Raji (cell line): ENCODE results near the gene KRTCAP2.

Source experiments
- POLR2A ChIP-seq: IDR thresholded peaks from 2 replicates; pipeline ENCODE4 v1.6.1; 2011; ENCODE audit warnings: low read depth, low read length, control low read depth; ENCODE audit not compliant: insufficient read depth

KRTCAP2 gene

GRCh38 chr1:155202198-155202597 lies 29.1 kb upstream of the KRTCAP2 start:
- no peak for TF ChIP-seq POLR2A

- TF ChIP-seq POLR2A = no peak
These were observed 27.8 kb upstream of the KRTCAP2 start for GRCh38 chr1:155200920-155201319.

GRCh38 chr1:155199792-155200191 lies 26.7 kb upstream of the KRTCAP2 start:
- TF ChIP-seq POLR2A = no peak

GRCh38 chr1:155198547-155198906 lies 25.4 kb upstream of the KRTCAP2 start:
- no peak for TF ChIP-seq POLR2A

GRCh38 chr1:155197901-155198546 lies 24.9 kb upstream of the KRTCAP2 start:
- no peak for TF ChIP-seq POLR2A

- no peak for TF ChIP-seq POLR2A
These were observed 24.0 kb upstream of the KRTCAP2 start for GRCh38 chr1:155196893-155197638.

GRCh38 chr1:155196103-155196892 lies 23.2 kb upstream of the KRTCAP2 start:
- no peak for TF ChIP-seq POLR2A

GRCh38 chr1:155195201-155196102 lies 22.3 kb upstream of the KRTCAP2 start:
- TF ChIP-seq POLR2A = no peak

- TF ChIP-seq POLR2A = peak; percentile 48; the same call in 1 of the 2 replicates
These were observed 20.3 kb upstream of the KRTCAP2 start for GRCh38 chr1:155193275-155193990.

- TF ChIP-seq POLR2A = no peak
These were observed 19.5 kb upstream of the KRTCAP2 start for GRCh38 chr1:155192346-155193274.

GRCh38 chr1:155191904-155192303 lies 18.8 kb upstream of the KRTCAP2 start:
- TF ChIP-seq POLR2A = no peak

GRCh38 chr1:155188268-155188667 lies 15.2 kb upstream of the KRTCAP2 start:
- no peak for TF ChIP-seq POLR2A

GRCh38 chr1:155187456-155187891 lies 14.4 kb upstream of the KRTCAP2 start:
- TF ChIP-seq POLR2A = no peak
